Activated naive CD4-positive, alpha-beta T cell treated with Interleukin-2 at 50 U/mL for 16 hours (primary cell): ENCODE data around the gene NR2F1-AS1.

ENCODE experiments used
- DNase-seq: peaks from one replicate; pipeline ENCODE4 v3.0.0-alpha.2; 2020

NR2F1-AS1 gene

GRCh38 chr5:93371893-93372292 is 209.1 kb downstream of the NR2F1-AS1 start:
- no peak for DNase-seq

DNA sequence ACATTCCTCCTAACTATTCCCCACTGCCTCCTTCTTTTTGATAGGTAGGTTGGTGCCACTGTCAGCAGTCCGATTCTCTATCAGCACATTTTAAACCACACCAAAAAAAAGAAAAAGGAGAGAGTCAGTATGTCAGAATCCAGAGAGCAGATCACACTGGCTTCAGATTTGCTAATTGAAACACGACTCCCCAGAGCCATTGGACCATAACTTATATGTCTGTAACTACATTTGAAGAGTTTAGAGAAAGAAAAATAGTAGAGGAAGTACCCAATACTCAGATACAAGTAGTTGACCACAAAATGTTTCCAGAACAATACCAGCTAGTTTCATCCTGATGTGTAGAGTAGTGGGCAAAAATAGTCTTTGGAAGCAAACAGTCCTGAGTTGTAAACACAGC is 216.6 kb downstream of the NR2F1-AS1 start:
- DNase-seq, result no peak

GRCh38 chr5:93360436-93361088 is 220.5 kb downstream of the NR2F1-AS1 start:
- DNase-seq, result no peak

GRCh38 chr5:93359960-93360305 is 221.1 kb downstream of the NR2F1-AS1 start:
- DNase-seq, result no peak
